Measurements from ENCODE around the gene C2orf66.

C2orf66 gene

GRCh38 chr2:196845371-196845770 is 36.2 kb upstream of the C2orf66 start:
- in situ Hi-C loops (cut with MboI; ENCODE audit: low pct_unique_long_range_greater_than_20kb, low sequenced_read_pairs, unreplicated experiment): no loop called here
- no peak for DNase-seq (ENCODE audit: low spot score)
- TF ChIP-seq, protein P1, sequence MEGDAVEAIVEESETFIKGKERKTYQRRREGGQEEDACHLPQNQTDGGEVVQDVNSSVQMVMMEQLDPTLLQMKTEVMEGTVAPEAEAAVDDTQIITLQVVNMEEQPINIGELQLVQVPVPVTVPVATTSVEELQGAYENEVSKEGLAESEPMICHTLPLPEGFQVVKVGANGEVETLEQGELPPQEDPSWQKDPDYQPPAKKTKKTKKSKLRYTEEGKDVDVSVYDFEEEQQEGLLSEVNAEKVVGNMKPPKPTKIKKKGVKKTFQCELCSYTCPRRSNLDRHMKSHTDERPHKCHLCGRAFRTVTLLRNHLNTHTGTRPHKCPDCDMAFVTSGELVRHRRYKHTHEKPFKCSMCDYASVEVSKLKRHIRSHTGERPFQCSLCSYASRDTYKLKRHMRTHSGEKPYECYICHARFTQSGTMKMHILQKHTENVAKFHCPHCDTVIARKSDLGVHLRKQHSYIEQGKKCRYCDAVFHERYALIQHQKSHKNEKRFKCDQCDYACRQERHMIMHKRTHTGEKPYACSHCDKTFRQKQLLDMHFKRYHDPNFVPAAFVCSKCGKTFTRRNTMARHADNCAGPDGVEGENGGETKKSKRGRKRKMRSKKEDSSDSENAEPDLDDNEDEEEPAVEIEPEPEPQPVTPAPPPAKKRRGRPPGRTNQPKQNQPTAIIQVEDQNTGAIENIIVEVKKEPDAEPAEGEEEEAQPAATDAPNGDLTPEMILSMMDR (IDR thresholded peaks at IDR 0.05; ENCODE audit: extremely low read depth, insufficient read depth, missing control alignments): no peak

GRCh38 chr2:196840171-196840570 is 31.0 kb upstream of the C2orf66 start:
- TF ChIP-seq, protein P1 (IDR thresholded peaks at IDR 0.05; ENCODE audit: extremely low read depth, insufficient read depth, missing control alignments): no peak
- in situ Hi-C loops (cut with MboI; ENCODE audit: low pct_unique_long_range_greater_than_20kb, low sequenced_read_pairs, unreplicated experiment): no loop called here

DNA sequence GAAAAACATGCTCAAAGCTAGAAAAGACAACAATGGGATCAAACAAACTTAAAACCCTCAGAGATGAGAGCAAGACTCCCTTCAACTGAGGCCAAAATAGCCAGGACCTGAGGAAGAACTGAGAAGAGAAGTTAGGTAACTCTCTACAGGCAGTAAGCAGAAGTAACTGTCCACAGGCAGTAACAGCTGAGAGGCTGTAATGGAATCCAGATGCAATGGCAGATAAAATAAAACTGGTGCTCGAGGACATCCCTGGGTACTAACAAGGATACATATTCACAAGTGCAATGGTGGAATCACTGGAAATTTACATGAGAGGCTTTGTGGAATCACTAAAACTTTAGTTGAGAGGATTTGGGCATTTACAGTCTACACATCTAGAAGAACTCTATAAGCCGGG is 30.4 kb upstream of the C2orf66 start:
- DNase-seq (ENCODE audit: low spot score): no peak
- in situ Hi-C loops (cut with MboI; ENCODE audit: low pct_unique_long_range_greater_than_20kb, low sequenced_read_pairs, unreplicated experiment): no loop called here
- TF ChIP-seq, protein P1 (IDR thresholded peaks at IDR 0.05; ENCODE audit: extremely low read depth, insufficient read depth, missing control alignments): no peak

More at GRCh38 chr2:196840171-196840570, 31.0 kb upstream of the C2orf66 start:
- DNase-seq (ENCODE audit: low spot score): no peak

DNA sequence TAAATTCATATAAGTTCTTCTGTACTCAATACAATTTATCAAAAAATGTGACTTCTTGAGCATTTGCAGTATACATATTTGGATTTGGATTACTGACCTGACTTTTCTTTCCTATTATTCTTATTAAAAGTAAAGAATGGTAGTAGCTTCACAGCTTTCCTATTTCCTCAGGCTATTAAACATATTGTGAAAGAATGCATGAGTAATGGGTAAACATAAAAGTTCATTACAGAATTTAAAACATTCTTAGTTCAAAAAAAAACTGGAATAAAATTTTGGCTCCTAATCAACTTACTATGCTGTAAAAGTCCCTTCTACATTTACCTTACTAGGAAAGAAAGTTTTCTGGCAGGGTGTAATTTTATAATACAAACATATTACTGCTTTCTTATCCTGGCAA is 27.3 kb upstream of the C2orf66 start:
- in situ Hi-C loops (cut with MboI; ENCODE audit: low pct_unique_long_range_greater_than_20kb, low sequenced_read_pairs, unreplicated experiment): no loop called here
- TF ChIP-seq, protein P1 (IDR thresholded peaks at IDR 0.05; ENCODE audit: extremely low read depth, insufficient read depth, missing control alignments): no peak
- DNase-seq (ENCODE audit: low spot score): no peak

DNA sequence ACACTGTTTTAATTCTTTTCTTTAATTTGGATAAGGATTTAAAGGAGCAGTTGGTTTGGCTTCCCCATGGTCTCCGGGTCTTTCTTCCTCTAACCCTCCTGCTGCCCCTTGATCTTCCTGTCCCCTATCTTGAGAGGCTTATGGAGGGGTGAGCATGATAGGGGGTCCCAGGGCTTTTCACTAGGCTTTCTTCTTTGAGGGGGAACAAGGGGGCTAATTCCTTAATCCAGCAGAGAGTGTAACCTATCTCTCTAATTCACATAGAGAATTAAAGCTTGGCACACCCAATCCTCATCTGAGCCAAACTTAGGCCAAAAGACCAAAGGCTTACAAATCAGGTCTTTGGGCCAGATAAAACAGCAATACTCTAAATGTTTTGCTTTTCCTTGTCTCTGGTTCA is 21.5 kb upstream of the C2orf66 start:
- in situ Hi-C loops (cut with MboI; ENCODE audit: low pct_unique_long_range_greater_than_20kb, low sequenced_read_pairs, unreplicated experiment): no loop called here

DNA sequence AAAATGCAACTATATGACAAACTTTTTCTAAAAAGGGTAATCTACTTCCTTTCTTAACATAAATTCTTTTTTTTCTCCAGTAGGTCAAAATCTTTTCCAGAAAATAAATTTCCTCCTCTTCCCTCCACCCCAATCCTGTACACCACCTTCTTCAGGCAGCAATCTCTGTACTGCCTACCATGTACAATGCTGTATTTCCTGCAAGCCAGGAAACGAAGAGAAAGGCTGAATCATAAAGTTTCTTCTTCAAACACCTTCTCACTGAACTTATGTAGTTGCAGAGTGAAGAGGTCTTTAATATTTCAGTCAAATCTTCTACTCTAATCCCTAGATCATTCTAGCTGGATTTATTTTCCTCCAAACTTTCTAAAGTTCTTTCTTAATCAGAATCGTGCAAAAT is 18.2 kb upstream of the C2orf66 start:
- TF ChIP-seq, protein P1 (IDR thresholded peaks at IDR 0.05; ENCODE audit: extremely low read depth, insufficient read depth, missing control alignments): no peak
- no peak for DNase-seq (ENCODE audit: low spot score)
- in situ Hi-C loops (cut with MboI; ENCODE audit: low pct_unique_long_range_greater_than_20kb, low sequenced_read_pairs, unreplicated experiment): no loop called here

More for the DNA sequence above, 21.5 kb upstream of the C2orf66 start:
- DNase-seq (ENCODE audit: low spot score): no peak
- TF ChIP-seq, protein P1 (IDR thresholded peaks at IDR 0.05; ENCODE audit: extremely low read depth, insufficient read depth, missing control alignments): no peak

Measured in GM13977 (cell line).